Lung (tissue), 12 donors: ENCODE data around the gene CNGA4. TPM values are rescaled to one million over a fixed set of nuclear protein-coding genes. Genes with fewer than 3 reads are reported as not detected.

Experiments
- ATAC-seq: fragments of 200-7000 bp; cut with Tn5 transposase; one replicate; pipeline ENCODE4 v1.9.1; 2020; ENCODE audit warnings: moderate number of reproducible peaks; ENCODE audit not compliant: insufficient read depth, low FRiP score
- DNase-seq, 3 donors: peaks; one replicate each; pipeline ENCODE4 v3.0.0-alpha.2; 2013 to 2017
- H3K27ac ChIP-seq, 2 donors: one replicate each; pipeline ENCODE4 v1.5.1; 2013; ENCODE audit warnings: mild to moderate bottlenecking in 2 of 2, moderate library complexity in 2 of 2, control low read depth in 1 of 2, inconsistent platforms in 1 of 2, low read depth in 1 of 2, low read length in 1 of 2
- H3K27me3 ChIP-seq, 3 donors: one replicate each; pipeline ENCODE4 v1.5.1; 2013; ENCODE audit warnings: low read length in 2 of 3; ENCODE audit not compliant: control insufficient read depth in 3 of 3, insufficient read depth in 3 of 3
- H3K36me3 ChIP-seq, 4 donors: one replicate each; pipeline ENCODE4 v1.5.1; 2013; ENCODE audit warnings: low read length in 4 of 4, mild to moderate bottlenecking in 1 of 4, moderate library complexity in 1 of 4; ENCODE audit not compliant: control insufficient read depth in 4 of 4, insufficient read depth in 4 of 4
- H3K4me1 ChIP-seq, 5 donors: one replicate each; pipeline ENCODE4 v1.5.1; 2013; ENCODE audit warnings: low read length in 5 of 5, mild to moderate bottlenecking in 2 of 5, moderate library complexity in 1 of 5; ENCODE audit not compliant: control insufficient read depth in 5 of 5, insufficient read depth in 5 of 5
- H3K4me3 ChIP-seq: one replicate; pipeline ENCODE4 v1.5.1; 2013; ENCODE audit warnings: mild to moderate bottlenecking, control low read depth, moderate library complexity
- H3K9ac ChIP-seq, 2 donors: one replicate each; pipeline ENCODE4 v1.5.1; 2013; ENCODE audit warnings: low read length in 2 of 2, control low read depth in 1 of 2; ENCODE audit not compliant: insufficient read depth in 1 of 2
- H3K9me3 ChIP-seq, 4 donors: one replicate each; pipeline ENCODE4 v1.5.1; 2013; ENCODE audit warnings: low read length in 3 of 4, mild to moderate bottlenecking in 1 of 4, moderate library complexity in 1 of 4; ENCODE audit not compliant: control insufficient read depth in 4 of 4, insufficient read depth in 3 of 4
- CTCF ChIP-seq: IDR thresholded peaks from 2 replicates; pipeline ENCODE4 v1.5.1; 2012; ENCODE audit warnings: mild to moderate bottlenecking; ENCODE audit errors: control extremely low read depth, extremely low read depth
- WGBS, 2 donors: extraction: QIAGEN DNeasy Blood & Tissue Kit; methylation state at CpG; one replicate each; pipeline ENCODE4 v1.1.7; 2013; 5-methylcytosine and 5-hydroxymethylcytosine counted together
- polyA plus RNA-seq, 2 donors: library from polyadenylated mRNA; stranded (reverse); fragments of 200-250 nt; gene quantifications; one replicate each; pipeline ENCODE4 v1.2.1, GENCODE V29; 2013
- total RNA-seq, 2 donors: library from RNA; depleted of rRNA in 1 of 2; stranded (reverse); fragments of >200 nt in 1 of 2; gene quantifications; one replicate each; pipeline ENCODE4 v1.2.1, GENCODE V29; 2014 to 2021
- donor health status: control.
- donor health status: control.
- donor health status: Bipolar disorder and iron deficiency.
- donor health status: healthy.
- donor health status: DM: yes; HTN: yes; CAD: no.

CNGA4 gene
- total and polyA plus RNA-seq, 4 donors = 0.85 to 12.0 (median 4.6) TPM

DNA sequence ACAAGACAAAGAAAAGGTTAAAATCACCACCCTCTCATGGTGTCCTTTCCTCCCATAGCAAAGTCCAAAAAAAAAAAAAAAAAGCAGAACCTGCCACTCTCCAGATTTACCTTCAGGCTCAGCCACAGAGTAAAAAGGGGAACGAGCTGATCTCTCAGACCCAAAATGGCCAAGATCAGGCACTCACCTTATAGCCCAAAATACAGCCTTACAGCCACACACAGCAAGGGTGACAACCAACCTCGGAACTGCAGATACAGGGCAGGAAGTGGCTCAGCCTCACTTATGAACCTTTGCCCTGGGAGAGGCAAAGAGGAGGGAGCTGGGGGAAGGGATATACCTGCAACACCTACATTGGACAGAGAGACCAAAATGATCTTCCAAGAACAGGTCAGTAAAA is 9.0 kb upstream of the CNGA4 start:
- H3K9ac ChIP-seq = no peak overlapping the region
- no peaks in the 10 kb centered on the region for H3K9me3 ChIP-seq
- no peak for TF ChIP-seq CTCF
- H3K4me3 ChIP-seq = no peak overlapping the region
- DNase-seq (no peak), ATAC-seq (no peak)
- H3K27me3 ChIP-seq = no peaks in the 10 kb centered on the region
- 25 to 40% methylated on average over 2 of the region's 2 CpGs for WGBS, 2 donors
- H3K27ac ChIP-seq = no peak overlapping the region
- no peaks in the 10 kb centered on the region for H3K36me3 ChIP-seq
- peaks cover 0 to 27% (median 6%) of the 10 kb centered on the region in 5 donors for H3K4me1 ChIP-seq

DNA sequence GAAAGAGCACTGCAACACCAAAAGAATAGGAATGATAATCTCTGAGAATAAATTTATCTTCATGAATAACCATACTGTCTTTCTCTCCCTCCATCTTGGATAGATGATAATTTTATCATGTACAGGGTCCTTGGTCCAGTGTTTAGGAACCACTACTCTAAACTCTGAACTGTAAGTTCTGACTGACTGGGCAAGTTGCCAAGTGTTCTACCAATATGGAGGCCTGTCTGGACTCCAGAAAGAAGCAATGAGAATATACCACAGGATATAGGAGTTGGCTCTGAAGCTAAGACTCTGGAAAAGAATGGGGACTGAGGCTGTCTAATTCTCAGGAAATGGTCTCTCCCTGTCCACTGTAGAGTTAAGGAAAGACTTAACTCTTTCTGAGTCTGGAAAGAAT is 6.0 kb upstream of the CNGA4 start:
- no peak for DNase-seq
- Histone ChIP-seq H3K9me3 (no peaks in the 10 kb centered on the region), H3K27ac (no peak overlapping the region), H3K27me3 (no peaks in the 10 kb centered on the region), H3K36me3 (no peaks in the 10 kb centered on the region), H3K9ac (no peak overlapping the region), H3K4me1 (peaks cover 0 to 15% (median 6%) of the 10 kb centered on the region in 5 donors), H3K4me3 (no peak overlapping the region)
- TF ChIP-seq CTCF = no peak
- no peak for ATAC-seq

- Histone ChIP-seq H3K27ac (peak overlapping the region; percentile 57 to 86), H3K9ac (peak overlapping the region; percentile 52 to 80), H3K4me3 (peak overlapping the region; percentile 81), H3K36me3 (no peaks in the 10 kb centered on the region), H3K27me3 (no peaks in the 10 kb centered on the region), H3K4me1 (peaks cover 0 to 12% (median 6%) of the 10 kb centered on the region in 5 donors), H3K9me3 (no peaks in the 10 kb centered on the region)
- WGBS, 2 donors = 2% methylated on average over 10 of the region's 10 CpGs
- TF ChIP-seq CTCF = no peak
- ATAC-seq (no peak), DNase-seq (no peak)
Observed at GRCh38 chr11:6233984-6234386, 4.9 kb upstream of the CNGA4 start.

- ATAC-seq (peak; percentile 98), DNase-seq (peak; percentile 99 to 100 (median 100))
- 0% methylated on average over 60 to 62 of the region's 62 CpGs for WGBS, 2 donors
Observed at GRCh38 chr11:6234387-6235107, 4.3 kb upstream of the CNGA4 start, which contains the start of gene FHIP1B. Gene FHIP1B, minus strand, starts transcription at chr11:6234636. Its CDS starts 10,120 bp downstream, at chr11:6224516.

More at GRCh38 chr11:6234387-6235107, 4.3 kb upstream of the CNGA4 start, which contains the start of gene FHIP1B:
- Histone ChIP-seq H3K9ac (peak within 1 kb of the TSS; percentile 52 to 94), H3K27me3 (no peaks in the 10 kb centered on the region), H3K9me3 (no peaks in the 10 kb centered on the region), H3K4me3 (peak within 1 kb of the TSS; percentile 81), H3K27ac (peak within 1 kb of the TSS; percentile 80 to 91), H3K36me3 (no peaks in the 10 kb centered on the region), H3K4me1 (peaks cover 0 to 10% (median 6%) of the 10 kb centered on the region in 5 donors)
- no peak for TF ChIP-seq CTCF
